K562 (cell line): ENCODE data around the gene TMEFF1. TPM values are rescaled to one million over a fixed set of nuclear protein-coding genes. Genes with fewer than 3 reads are reported as not detected.

ENCODE experiments used
- BRD9 ChIP-seq: fragments of 450-650 bp; IDR thresholded peaks from 2 replicates; pipeline ENCODE4 v1.6.1; 2018; ENCODE audit warnings: low read depth; ENCODE audit not compliant: partially characterized antibody
- C11orf30 ChIP-seq: fragments of 450-650 bp; IDR thresholded peaks from 2 replicates; pipeline ENCODE4 v1.6.1; 2016; ENCODE audit warnings: low read depth, mild to moderate bottlenecking
- E2F6 ChIP-seq, 2 experiments: IDR thresholded peaks; 2 replicates each; pipeline ENCODE4 v1.6.1; 2011; ENCODE audit warnings: borderline replicate concordance in 1 of 2, control low read depth in 1 of 2, low read depth in 1 of 2, low read length in 1 of 2, mild to moderate bottlenecking in 1 of 2, mixed read lengths in 1 of 2, moderate library complexity in 1 of 2; ENCODE audit not compliant: insufficient read depth in 1 of 2, insufficient read length in 1 of 2, poor library complexity in 1 of 2, severe bottlenecking in 1 of 2; ENCODE audit errors: extremely low read depth in 1 of 2
- ESRRA ChIP-seq: fragments of 450-650 bp; IDR thresholded peaks from 2 replicates; pipeline ENCODE4 v1.6.1; 2014; ENCODE audit warnings: low read depth, mild to moderate bottlenecking, moderate library complexity, borderline replicate concordance
- FOSL1 ChIP-seq: fragments of 200-800 bp; sonication (Bioruptor generic); conservative IDR thresholded peaks from 2 replicates; pipeline ENCODE4 v1.6.1; 2016; ENCODE audit warnings: missing genetic modification characterization, missing compliant biosample characterization
- GABPB1 ChIP-seq: sonication (generic); formaldehyde crosslinking; IDR thresholded peaks from 2 replicates; pipeline ENCODE4 v1.8.0; 2022; ENCODE audit warnings: mild to moderate bottlenecking, missing genetic modification reagents
- GABPB2 ChIP-seq: fragments of 250-450 bp; sonication (Bioruptor Pico); conservative IDR thresholded peaks from 2 replicates; pipeline ENCODE4 v1.5.1; 2021; ENCODE audit warnings: mild to moderate bottlenecking
- MAFG ChIP-seq: fragments of 450-650 bp; conservative IDR thresholded peaks from 2 replicates; pipeline ENCODE4 v1.6.1; 2016; ENCODE audit warnings: missing genetic modification characterization, missing compliant biosample characterization
- RAD21 ChIP-seq, 2 experiments: fragments of 250-450 bp in 1 of 2; fragments of 450-650 bp in 1 of 2; sonication (Bioruptor Pico) in 1 of 2; formaldehyde crosslinking in 1 of 2; IDR thresholded peaks in 1 of 2; conservative IDR thresholded peaks in 1 of 2; 2 replicates each; pipeline versions ENCODE4 v1.4.0 to v1.8.0; 2020 to 2022; ENCODE audit warnings: mild to moderate bottlenecking in 2 of 2, moderate library complexity in 1 of 2
- RNF219 ChIP-seq: fragments of 250-450 bp; sonication (Bioruptor Pico); IDR thresholded peaks from 2 replicates; pipeline ENCODE4 v1.5.0; 2022; ENCODE audit warnings: mild to moderate bottlenecking
- SMAD2 ChIP-seq: fragments of 150-350 bp; IDR thresholded peaks from 2 replicates; pipeline ENCODE4 v1.6.1; 2014; ENCODE audit warnings: low read depth, mild to moderate bottlenecking, low read length
- TCF7 ChIP-seq: sonication (generic); IDR thresholded peaks from 2 replicates; pipeline ENCODE4 v1.6.1; 2016; ENCODE audit warnings: antibody characterized with exemption, borderline replicate concordance
- TEAD4 ChIP-seq, 2 experiments: sonication (generic) in 1 of 2; formaldehyde crosslinking in 1 of 2; IDR thresholded peaks; 2 replicates each; pipeline versions ENCODE4 v1.6.1 to v1.8.0; 2012 to 2022; ENCODE audit warnings: borderline replicate concordance in 1 of 2, inconsistent platforms in 1 of 2, low read length in 1 of 2, mild to moderate bottlenecking in 1 of 2, missing genetic modification reagents in 1 of 2
- ZNF133 ChIP-seq: fragments of 250-450 bp; sonication (Bioruptor Pico); IDR thresholded peaks from 2 replicates; pipeline ENCODE4 v1.4.0; 2020; ENCODE audit warnings: mild to moderate bottlenecking
- ZNF354B ChIP-seq: fragments of 250-450 bp; sonication (Bioruptor Pico); IDR thresholded peaks from 2 replicates; pipeline ENCODE4 v1.4.0; 2020
- polyA plus RNA-seq, 8 experiments: library from polyadenylated mRNA; depleted of rRNA in 4 of 8; stranded (reverse) in 5 of 8; unstranded in 3 of 8; fragments of >200 nt; fragmentation: Nextera tagmentation in 2 of 8; fragmentation: Illumina TruSeq in 1 of 8; extraction: Ambion mirVana in 2 of 8; extraction: Trizol in 1 of 8; gene quantifications; 2 replicates each; pipeline versions ENCODE4 v1.2.1 to v1.2.3, GENCODE V29; 2011 to 2014; ENCODE audit warnings: inconsistent platforms in 1 of 8, missing spikeins in 1 of 8
- total RNA-seq, 7 experiments: library from RNA; depleted of rRNA in 6 of 7; stranded (reverse); fragments of >200 nt in 6 of 7; fragmentation: Illumina TruSeq in 2 of 7; extraction: Trizol in 2 of 7; gene quantifications; 2 replicates each; pipeline versions ENCODE4 v1.2.1 to v1.2.3, GENCODE V29; 2011 to 2021; ENCODE audit warnings: low replicate concordance in 1 of 7
- TF ChIP-seq, protein P1 (sequence below): fragments of 250-450 bp; sonication (Bioruptor Pico); IDR thresholded peaks from 2 replicates; pipeline ENCODE4 v1.8.0; 2021; ENCODE audit warnings: moderate library complexity, mild to moderate bottlenecking, inconsistent platforms
- TF ChIP-seq, protein P2 (sequence below): IDR thresholded peaks from 2 replicates; pipeline ENCODE4 v1.6.1; 2012; ENCODE audit warnings: low read depth, low read length, improper control_type of control experiment, borderline replicate concordance

The TMEFF1 gene
- total and polyA plus RNA-seq, 9 of the 15 experiments (the other 6 are each of a cell fraction or from before 2014, with no cell fraction given): 0.07 to 1.1 (median 0.28) TPM; not detected in 2

DNA sequence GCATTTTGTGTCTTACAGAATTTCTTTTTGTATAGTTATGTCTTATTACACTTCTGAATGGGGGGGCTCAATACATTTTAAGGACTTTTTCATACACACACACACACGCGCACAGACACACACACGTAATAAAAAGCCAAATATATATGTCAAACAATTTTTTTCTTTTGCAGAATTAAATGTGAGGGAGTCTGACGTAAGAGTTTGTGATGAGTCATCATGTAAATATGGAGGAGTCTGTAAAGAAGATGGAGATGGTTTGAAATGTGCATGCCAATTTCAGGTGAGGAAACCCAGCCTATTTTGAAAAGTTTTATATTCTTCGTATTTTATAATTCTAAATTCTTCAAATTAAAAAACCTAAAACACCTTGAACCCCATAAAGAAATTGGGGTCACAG lies 25.6 kb downstream of the TMEFF1 start (continued):
- TF ChIP-seq FOSL1: peak; percentile 85
- TF ChIP-seq GABPB1: no peak
- no peak for TF ChIP-seq TCF7
- TF ChIP-seq RNF219 (CRISPR knock-in tag): no peak
- TF ChIP-seq, protein P1, sequence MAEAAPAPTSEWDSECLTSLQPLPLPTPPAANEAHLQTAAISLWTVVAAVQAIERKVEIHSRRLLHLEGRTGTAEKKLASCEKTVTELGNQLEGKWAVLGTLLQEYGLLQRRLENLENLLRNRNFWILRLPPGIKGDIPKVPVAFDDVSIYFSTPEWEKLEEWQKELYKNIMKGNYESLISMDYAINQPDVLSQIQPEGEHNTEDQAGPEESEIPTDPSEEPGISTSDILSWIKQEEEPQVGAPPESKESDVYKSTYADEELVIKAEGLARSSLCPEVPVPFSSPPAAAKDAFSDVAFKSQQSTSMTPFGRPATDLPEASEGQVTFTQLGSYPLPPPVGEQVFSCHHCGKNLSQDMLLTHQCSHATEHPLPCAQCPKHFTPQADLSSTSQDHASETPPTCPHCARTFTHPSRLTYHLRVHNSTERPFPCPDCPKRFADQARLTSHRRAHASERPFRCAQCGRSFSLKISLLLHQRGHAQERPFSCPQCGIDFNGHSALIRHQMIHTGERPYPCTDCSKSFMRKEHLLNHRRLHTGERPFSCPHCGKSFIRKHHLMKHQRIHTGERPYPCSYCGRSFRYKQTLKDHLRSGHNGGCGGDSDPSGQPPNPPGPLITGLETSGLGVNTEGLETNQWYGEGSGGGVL (CRISPR knock-in tag): no peak
- TF ChIP-seq SMAD2: no peak
- TF ChIP-seq RAD21 (CRISPR knock-in tag; conservative IDR thresholded peaks at IDR 0.05 in 1 of 2, IDR thresholded peaks at IDR 0.05 in 1 of 2): no peak
- no peak for TF ChIP-seq GABPB2
- TF ChIP-seq TEAD4 (IDR thresholded peaks at IDR 0.05; ENCODE audit: low read length): no peak
- no peak for TF ChIP-seq TEAD4 (CRISPR knock-in tag; IDR thresholded peaks at IDR 0.05; ENCODE audit: borderline replicate concordance)
- peak; percentile 94 for TF ChIP-seq C11orf30
- TF ChIP-seq, protein P2, sequence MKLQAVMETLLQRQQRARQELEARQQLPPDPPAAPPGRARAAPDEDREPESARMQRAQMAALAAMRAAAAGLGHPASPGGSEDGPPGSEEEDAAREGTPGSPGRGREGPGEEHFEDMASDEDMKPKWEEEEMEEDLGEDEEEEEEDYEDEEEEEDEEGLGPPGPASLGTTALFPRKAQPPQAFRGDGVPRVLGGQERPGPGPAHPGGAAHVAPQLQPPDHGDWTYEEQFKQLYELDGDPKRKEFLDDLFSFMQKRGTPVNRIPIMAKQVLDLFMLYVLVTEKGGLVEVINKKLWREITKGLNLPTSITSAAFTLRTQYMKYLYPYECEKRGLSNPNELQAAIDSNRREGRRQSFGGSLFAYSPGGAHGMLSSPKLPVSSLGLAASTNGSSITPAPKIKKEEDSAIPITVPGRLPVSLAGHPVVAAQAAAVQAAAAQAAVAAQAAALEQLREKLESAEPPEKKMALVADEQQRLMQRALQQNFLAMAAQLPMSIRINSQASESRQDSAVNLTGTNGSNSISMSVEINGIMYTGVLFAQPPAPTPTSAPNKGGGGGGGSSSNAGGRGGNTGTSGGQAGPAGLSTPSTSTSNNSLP: no peak
- TF ChIP-seq ESRRA: no peak
- TF ChIP-seq E2F6 (IDR thresholded peaks at IDR 0.05; ENCODE audit: borderline replicate concordance in 1 of 2, extremely low read depth in 1 of 2, insufficient read depth in 1 of 2, insufficient read length in 1 of 2, low read depth in 1 of 2, low read length in 1 of 2, poor library complexity in 1 of 2, severe bottlenecking in 1 of 2): no peak
- no peak for TF ChIP-seq BRD9
- peak; percentile 95 for TF ChIP-seq MAFG (tag)
- TF ChIP-seq ZNF133 (CRISPR knock-in tag): no peak
- TF ChIP-seq ZNF354B (CRISPR knock-in tag): no peak
